Measurements from ENCODE around the gene DGKI.

GRCh38 chr7:137485818-137486217, 361.0 kb downstream of the DGKI start:
- TF ChIP-seq CTCF (IDR thresholded peaks at IDR 0.05; ENCODE audit: insufficient read depth, low read length, poor library complexity, severe bottlenecking) (no peak), EZH2phosphoT487 (conservative IDR thresholded peaks at IDR 0.05; ENCODE audit: low read length) (no peak)
